ENCODE measurements around the gene NATD1. TPM values are rescaled to one million over a fixed set of nuclear protein-coding genes. Genes with fewer than 3 reads are reported as not detected.

Gene NATD1
- total and polyA plus RNA-seq, 10 of the 15 experiments (the other 5 are each of a cell fraction or from before 2014, with no cell fraction given), result 0.02 to 0.33 (median 0.15) TPM

DNA sequence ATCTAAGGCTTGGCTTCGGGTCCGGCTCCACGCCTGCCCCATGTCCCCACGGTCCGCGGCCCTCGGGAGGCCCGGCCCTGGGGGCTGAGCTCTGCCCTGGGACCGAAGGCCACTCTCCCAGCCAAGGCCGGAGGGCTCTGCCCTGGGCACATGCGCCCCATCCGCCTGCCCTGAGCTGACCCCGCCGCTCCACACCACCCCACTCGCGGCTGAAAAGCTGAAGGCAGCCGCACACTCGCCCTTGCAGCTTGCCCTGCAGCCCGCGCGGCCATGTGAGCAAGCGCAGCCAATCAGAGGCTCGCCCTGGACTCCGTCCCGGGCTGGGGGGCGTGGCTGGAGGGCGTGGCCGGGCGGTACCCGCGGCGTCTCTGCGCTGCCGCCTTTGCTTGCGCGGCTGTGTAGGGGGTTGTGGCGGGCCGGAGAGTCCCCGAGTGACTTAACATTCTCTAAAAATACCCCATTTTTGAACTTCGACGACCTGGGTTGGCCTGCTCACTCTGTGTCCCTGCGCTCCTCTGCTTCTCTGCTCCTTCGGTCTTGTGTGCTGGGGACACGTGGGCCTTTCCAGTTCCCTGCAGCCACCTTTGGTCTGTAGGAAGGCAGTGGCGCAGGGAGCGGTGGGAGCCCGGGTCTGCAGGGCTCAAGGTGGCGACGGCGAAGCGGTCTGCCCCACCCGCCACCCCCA is 22.5 kb upstream of the NATD1 start (continued):
- TF ChIP-seq, protein P1, sequence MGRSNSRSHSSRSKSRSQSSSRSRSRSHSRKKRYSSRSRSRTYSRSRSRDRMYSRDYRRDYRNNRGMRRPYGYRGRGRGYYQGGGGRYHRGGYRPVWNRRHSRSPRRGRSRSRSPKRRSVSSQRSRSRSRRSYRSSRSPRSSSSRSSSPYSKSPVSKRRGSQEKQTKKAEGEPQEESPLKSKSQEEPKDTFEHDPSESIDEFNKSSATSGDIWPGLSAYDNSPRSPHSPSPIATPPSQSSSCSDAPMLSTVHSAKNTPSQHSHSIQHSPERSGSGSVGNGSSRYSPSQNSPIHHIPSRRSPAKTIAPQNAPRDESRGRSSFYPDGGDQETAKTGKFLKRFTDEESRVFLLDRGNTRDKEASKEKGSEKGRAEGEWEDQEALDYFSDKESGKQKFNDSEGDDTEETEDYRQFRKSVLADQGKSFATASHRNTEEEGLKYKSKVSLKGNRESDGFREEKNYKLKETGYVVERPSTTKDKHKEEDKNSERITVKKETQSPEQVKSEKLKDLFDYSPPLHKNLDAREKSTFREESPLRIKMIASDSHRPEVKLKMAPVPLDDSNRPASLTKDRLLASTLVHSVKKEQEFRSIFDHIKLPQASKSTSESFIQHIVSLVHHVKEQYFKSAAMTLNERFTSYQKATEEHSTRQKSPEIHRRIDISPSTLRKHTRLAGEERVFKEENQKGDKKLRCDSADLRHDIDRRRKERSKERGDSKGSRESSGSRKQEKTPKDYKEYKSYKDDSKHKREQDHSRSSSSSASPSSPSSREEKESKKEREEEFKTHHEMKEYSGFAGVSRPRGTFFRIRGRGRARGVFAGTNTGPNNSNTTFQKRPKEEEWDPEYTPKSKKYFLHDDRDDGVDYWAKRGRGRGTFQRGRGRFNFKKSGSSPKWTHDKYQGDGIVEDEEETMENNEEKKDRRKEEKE (IDR thresholded peaks at IDR 0.05), result no peak
- TF ChIP-seq, protein P2, sequence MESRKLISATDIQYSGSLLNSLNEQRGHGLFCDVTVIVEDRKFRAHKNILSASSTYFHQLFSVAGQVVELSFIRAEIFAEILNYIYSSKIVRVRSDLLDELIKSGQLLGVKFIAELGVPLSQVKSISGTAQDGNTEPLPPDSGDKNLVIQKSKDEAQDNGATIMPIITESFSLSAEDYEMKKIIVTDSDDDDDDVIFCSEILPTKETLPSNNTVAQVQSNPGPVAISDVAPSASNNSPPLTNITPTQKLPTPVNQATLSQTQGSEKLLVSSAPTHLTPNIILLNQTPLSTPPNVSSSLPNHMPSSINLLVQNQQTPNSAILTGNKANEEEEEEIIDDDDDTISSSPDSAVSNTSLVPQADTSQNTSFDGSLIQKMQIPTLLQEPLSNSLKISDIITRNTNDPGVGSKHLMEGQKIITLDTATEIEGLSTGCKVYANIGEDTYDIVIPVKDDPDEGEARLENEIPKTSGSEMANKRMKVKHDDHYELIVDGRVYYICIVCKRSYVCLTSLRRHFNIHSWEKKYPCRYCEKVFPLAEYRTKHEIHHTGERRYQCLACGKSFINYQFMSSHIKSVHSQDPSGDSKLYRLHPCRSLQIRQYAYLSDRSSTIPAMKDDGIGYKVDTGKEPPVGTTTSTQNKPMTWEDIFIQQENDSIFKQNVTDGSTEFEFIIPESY (IDR thresholded peaks at IDR 0.05), result no peak
- TF ChIP-seq, protein P3, sequence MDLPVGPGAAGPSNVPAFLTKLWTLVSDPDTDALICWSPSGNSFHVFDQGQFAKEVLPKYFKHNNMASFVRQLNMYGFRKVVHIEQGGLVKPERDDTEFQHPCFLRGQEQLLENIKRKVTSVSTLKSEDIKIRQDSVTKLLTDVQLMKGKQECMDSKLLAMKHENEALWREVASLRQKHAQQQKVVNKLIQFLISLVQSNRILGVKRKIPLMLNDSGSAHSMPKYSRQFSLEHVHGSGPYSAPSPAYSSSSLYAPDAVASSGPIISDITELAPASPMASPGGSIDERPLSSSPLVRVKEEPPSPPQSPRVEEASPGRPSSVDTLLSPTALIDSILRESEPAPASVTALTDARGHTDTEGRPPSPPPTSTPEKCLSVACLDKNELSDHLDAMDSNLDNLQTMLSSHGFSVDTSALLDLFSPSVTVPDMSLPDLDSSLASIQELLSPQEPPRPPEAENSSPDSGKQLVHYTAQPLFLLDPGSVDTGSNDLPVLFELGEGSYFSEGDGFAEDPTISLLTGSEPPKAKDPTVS (IDR thresholded peaks at IDR 0.05; ENCODE audit: low read depth, low read length), result no peak
- TF ChIP-seq TCF12 (IDR thresholded peaks at IDR 0.05; ENCODE audit: low read depth, low read length) (0 out of 2 replicates have a peak, but pooled peaks have one; percentile 2), RFX5 (IDR thresholded peaks at IDR 0.05; ENCODE audit: low read depth, low read length) (no peak), CBFB (IDR thresholded peaks at IDR 0.05; ENCODE audit: low read depth) (no peak), CHD2 (IDR thresholded peaks at IDR 0.05; ENCODE audit: borderline replicate concordance, low read depth, low read length) (no peak), MXI1 (IDR thresholded peaks at IDR 0.05; ENCODE audit: low read depth, low read length) (no peak; the same call in 1 of the 2 replicates), SP1 (IDR thresholded peaks at IDR 0.05; ENCODE audit: low read depth, low read length) (peak; percentile 76), IKZF1 (conservative IDR thresholded peaks at IDR 0.05) (no peak), CHD4 (IDR thresholded peaks at IDR 0.05) (no peak), CREB1 (IDR thresholded peaks at IDR 0.05; ENCODE audit: low read depth) (peak; percentile 32; the same call in 1 of the 2 replicates), KLF5 (IDR thresholded peaks at IDR 0.05; ENCODE audit: partially characterized antibody) (no peak), EZH2 (IDR thresholded peaks at IDR 0.05; ENCODE audit: borderline replicate concordance, control insufficient read depth, low read depth, low read length) (no peak), SRF (IDR thresholded peaks at IDR 0.05; ENCODE audit: low read depth in 2 of 2, low read length in 2 of 2) (no peak), FOS (IDR thresholded peaks at IDR 0.05; ENCODE audit: borderline replicate concordance, extremely low read depth, insufficient read length) (peak; percentile 10)
- TF ChIP-seq, protein P4, sequence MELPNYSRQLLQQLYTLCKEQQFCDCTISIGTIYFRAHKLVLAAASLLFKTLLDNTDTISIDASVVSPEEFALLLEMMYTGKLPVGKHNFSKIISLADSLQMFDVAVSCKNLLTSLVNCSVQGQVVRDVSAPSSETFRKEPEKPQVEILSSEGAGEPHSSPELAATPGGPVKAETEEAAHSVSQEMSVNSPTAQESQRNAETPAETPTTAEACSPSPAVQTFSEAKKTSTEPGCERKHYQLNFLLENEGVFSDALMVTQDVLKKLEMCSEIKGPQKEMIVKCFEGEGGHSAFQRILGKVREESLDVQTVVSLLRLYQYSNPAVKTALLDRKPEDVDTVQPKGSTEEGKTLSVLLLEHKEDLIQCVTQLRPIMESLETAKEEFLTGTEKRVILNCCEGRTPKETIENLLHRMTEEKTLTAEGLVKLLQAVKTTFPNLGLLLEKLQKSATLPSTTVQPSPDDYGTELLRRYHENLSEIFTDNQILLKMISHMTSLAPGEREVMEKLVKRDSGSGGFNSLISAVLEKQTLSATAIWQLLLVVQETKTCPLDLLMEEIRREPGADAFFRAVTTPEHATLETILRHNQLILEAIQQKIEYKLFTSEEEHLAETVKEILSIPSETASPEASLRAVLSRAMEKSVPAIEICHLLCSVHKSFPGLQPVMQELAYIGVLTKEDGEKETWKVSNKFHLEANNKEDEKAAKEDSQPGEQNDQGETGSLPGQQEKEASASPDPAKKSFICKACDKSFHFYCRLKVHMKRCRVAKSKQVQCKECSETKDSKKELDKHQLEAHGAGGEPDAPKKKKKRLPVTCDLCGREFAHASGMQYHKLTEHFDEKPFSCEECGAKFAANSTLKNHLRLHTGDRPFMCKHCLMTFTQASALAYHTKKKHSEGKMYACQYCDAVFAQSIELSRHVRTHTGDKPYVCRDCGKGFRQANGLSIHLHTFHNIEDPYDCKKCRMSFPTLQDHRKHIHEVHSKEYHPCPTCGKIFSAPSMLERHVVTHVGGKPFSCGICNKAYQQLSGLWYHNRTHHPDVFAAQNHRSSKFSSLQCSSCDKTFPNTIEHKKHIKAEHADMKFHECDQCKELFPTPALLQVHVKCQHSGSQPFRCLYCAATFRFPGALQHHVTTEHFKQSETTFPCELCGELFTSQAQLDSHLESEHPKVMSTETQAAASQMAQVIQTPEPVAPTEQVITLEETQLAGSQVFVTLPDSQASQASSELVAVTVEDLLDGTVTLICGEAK (IDR thresholded peaks at IDR 0.05; ENCODE audit: borderline replicate concordance), result no peak
- TF ChIP-seq, protein P5, sequence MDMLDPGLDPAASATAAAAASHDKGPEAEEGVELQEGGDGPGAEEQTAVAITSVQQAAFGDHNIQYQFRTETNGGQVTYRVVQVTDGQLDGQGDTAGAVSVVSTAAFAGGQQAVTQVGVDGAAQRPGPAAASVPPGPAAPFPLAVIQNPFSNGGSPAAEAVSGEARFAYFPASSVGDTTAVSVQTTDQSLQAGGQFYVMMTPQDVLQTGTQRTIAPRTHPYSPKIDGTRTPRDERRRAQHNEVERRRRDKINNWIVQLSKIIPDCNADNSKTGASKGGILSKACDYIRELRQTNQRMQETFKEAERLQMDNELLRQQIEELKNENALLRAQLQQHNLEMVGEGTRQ (IDR thresholded peaks at IDR 0.05; ENCODE audit: borderline replicate concordance, low read depth, low read length), result peak; percentile 90
